Omental fat pad (tissue), 4 donors: ENCODE results near the gene DAPK1. TPM values are rescaled to one million over a fixed set of nuclear protein-coding genes. Genes with fewer than 3 reads are reported as not detected.

Experiments
- ATAC-seq: fragments of 150-250 bp; one replicate; pipeline ENCODE4 v1.9.1; 2016; ENCODE audit warnings: mild to moderate bottlenecking, moderate library complexity; ENCODE audit not compliant: low FRiP score
- DNase-seq: peaks from one replicate; pipeline ENCODE4 v3.0.0-alpha.2; 2019; ENCODE audit warnings: low spot score
- CTCF ChIP-seq, 3 donors: fragments of 450-650 bp; IDR thresholded peaks; one replicate each; pipeline ENCODE4 v1.5.1; 2016 to 2017; ENCODE audit warnings: antibody characterized with exemption in 3 of 3, mild to moderate bottlenecking in 3 of 3, moderate library complexity in 2 of 3
- total RNA-seq, 4 donors: library from RNA; depleted of rRNA; stranded (reverse); fragments of >200 nt; gene quantifications; one replicate each; pipeline ENCODE4 v1.1.0, GENCODE V29; 2016

The DAPK1 gene
- total RNA-seq, 4 donors from 2014 or later: 56.1 to 214 (median 88.1) TPM

DNA sequence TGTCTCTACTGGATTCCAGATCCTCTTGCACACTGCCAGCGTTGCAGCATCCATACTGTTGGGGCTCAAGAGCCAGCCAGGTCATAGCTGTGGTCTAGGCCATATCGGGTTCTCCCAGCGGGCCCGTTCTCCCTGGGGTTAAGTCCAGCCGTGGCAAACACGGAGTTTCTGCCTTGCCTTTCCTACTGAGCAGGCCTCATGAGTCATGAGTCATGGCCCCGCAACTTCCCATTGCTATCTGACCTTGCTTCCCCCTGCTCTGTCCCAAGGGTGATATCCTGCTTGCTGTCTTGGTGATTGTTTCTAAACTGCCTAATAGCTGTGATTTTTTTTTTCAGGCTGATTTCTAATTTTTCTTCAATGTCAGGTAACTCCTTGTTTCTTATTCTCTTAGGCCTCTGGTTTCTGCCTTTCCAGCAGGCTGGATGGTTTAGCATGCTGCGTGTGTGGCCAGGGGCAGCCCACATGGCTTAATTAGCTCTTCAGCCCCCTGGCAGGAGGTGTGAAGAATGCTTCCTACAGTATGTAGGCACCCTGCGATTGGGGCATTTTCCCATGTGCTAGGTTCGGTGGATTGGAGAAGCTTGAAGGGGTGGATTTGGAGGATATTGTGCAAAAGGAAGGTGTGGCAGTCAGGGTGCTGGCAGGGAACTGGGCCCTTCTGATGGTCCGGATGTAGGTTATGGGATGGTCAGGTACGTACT is 18.7 kb downstream of the DAPK1 start:
- DNase-seq (no peak), ATAC-seq (peak; percentile 63)
- TF ChIP-seq CTCF (IDR thresholded peaks at IDR 0.05): no peak

DNA sequence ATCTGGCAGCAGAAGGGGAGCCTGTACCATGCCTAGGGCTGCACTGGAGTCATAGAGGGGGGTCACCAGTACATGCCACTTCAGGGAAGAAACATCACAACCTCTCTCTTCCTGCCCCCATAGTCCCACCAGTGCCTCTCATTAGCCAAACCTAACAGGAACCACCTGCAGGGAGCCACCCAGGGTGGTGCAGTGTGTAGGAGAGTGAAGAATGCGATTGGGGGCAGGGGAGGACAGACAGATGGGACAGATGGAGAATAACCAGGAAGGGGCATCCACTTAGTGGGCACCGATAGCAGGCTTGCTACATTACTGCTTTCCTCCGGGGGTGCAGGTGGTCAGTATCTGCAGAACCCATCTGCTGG is 19.2 kb downstream of the DAPK1 start:
- TF ChIP-seq CTCF (IDR thresholded peaks at IDR 0.05): no peak
- no peak for DNase-seq
- no peak for ATAC-seq

DNA sequence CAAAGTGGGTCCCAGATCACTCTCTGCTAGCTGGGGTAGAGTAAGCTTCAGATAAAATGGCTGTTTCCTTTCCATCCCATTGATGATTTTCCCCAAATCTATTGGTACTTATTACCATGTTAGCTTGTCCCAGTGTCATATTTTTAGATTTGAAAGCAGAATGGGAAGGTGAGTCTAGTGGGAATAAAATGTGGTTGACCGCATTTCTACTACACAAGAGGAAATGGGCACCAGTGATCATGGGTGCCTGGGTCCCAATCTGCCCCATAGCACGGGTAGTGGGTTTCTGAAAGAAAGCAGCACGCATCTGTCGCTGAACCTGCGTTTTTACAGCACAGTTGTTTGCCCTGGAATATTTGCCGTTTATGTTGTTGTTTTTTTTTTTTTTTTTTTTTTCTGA is 20.1 kb downstream of the DAPK1 start:
- DNase-seq (no peak), ATAC-seq (no peak)
- no peak for TF ChIP-seq CTCF (IDR thresholded peaks at IDR 0.05)

- DNase-seq (peak; percentile 36), ATAC-seq (peak; percentile 73)
- no peak for TF ChIP-seq CTCF (IDR thresholded peaks at IDR 0.05)
These were observed 21.2 kb downstream of the DAPK1 start for GRCh38 chr9:87518702-87519335.

GRCh38 chr9:87519461-87519860 is 21.8 kb downstream of the DAPK1 start:
- ATAC-seq: no peak
- no peak for TF ChIP-seq CTCF (IDR thresholded peaks at IDR 0.05)
- no peak for DNase-seq

GRCh38 chr9:87520172-87520683 is 22.6 kb downstream of the DAPK1 start:
- ATAC-seq: no peak
- no peak for DNase-seq
- TF ChIP-seq CTCF (IDR thresholded peaks at IDR 0.05): no peak

DNA sequence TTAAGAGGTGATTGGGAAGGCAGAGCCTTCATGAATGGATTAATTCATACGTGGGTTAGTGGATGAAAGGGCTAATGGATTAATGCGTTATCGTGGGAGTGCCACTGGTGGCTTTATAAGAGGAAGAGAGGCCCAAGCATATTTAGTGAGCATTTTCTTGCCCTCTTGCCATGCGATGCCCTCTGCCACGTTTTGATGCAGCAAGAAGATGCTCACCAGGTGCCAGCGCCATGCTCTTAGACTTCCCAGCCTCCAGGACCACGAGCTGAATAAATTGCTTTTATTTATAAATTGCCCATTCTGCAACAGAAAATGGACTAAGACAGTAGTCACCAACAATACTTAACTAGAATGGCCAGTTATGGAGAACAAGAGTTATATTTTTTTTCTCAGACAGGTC is 24.2 kb downstream of the DAPK1 start:
- no peak for TF ChIP-seq CTCF (IDR thresholded peaks at IDR 0.05)
- no peak for DNase-seq
- no peak for ATAC-seq
